ENCODE data around the gene ARHGAP1.

ARHGAP1 gene

GRCh38 chr11:46640036-46640788 lies 60.2 kb downstream of the ARHGAP1 start:
- no peak overlapping the region for H3K4me3 ChIP-seq (replicated peaks; ENCODE audit: insufficient read depth, low read length)
- no peak for DNase-seq (ENCODE audit: low read depth in 1 of 2, low spot score in 1 of 2)
- peak overlapping the region; percentile 74 for H3K27ac ChIP-seq (replicated peaks)
- TF ChIP-seq POLR2AphosphoS5 (IDR thresholded peaks at IDR 0.05; ENCODE audit: low read depth): no peak
- TF ChIP-seq REST (IDR thresholded peaks at IDR 0.05; ENCODE audit: insufficient replicate concordance, low read depth): no peak
- TF ChIP-seq SPI1 (IDR thresholded peaks at IDR 0.05; ENCODE audit: borderline replicate concordance, low read depth): no peak
- TF ChIP-seq GABPA (IDR thresholded peaks at IDR 0.05; ENCODE audit: low read depth): no peak
- TF ChIP-seq CTCF (IDR thresholded peaks at IDR 0.05; ENCODE audit: insufficient read depth, low read length): no peak
- no peaks in the 10 kb centered on the region for H3K27me3 ChIP-seq (ENCODE audit: insufficient read depth, poor library complexity, severe bottlenecking)

- DNase-seq (ENCODE audit: low read depth in 1 of 2, low spot score in 1 of 2): peak; percentile 45 to 85
These were observed 61.1 kb downstream of the ARHGAP1 start for GRCh38 chr11:46639197-46639839.

More at GRCh38 chr11:46639197-46639839, 61.1 kb downstream of the ARHGAP1 start:
- Histone ChIP-seq H3K4me3 (replicated peaks; ENCODE audit: insufficient read depth, low read length) (no peak overlapping the region), H3K27me3 (ENCODE audit: insufficient read depth, poor library complexity, severe bottlenecking) (no peaks in the 10 kb centered on the region), H3K27ac (replicated peaks) (peak overlapping the region; percentile 74)
- TF ChIP-seq CTCF (IDR thresholded peaks at IDR 0.05; ENCODE audit: insufficient read depth, low read length) (no peak), REST (IDR thresholded peaks at IDR 0.05; ENCODE audit: insufficient replicate concordance, low read depth) (no peak), GABPA (IDR thresholded peaks at IDR 0.05; ENCODE audit: low read depth) (no peak), POLR2AphosphoS5 (IDR thresholded peaks at IDR 0.05; ENCODE audit: low read depth) (peak; percentile 44; the same call in 1 of the 2 replicates), SPI1 (IDR thresholded peaks at IDR 0.05; ENCODE audit: borderline replicate concordance, low read depth) (peak; percentile 37; the same call in 1 of the 2 replicates)
